ENCODE measurements around the gene DGCR6L.
"Not testable (repeated sequence)": the region's sequence is repeated elsewhere in the genome, so short reads cannot be mapped to it uniquely, and the experiment has no call there.

DGCR6L gene

DNA sequence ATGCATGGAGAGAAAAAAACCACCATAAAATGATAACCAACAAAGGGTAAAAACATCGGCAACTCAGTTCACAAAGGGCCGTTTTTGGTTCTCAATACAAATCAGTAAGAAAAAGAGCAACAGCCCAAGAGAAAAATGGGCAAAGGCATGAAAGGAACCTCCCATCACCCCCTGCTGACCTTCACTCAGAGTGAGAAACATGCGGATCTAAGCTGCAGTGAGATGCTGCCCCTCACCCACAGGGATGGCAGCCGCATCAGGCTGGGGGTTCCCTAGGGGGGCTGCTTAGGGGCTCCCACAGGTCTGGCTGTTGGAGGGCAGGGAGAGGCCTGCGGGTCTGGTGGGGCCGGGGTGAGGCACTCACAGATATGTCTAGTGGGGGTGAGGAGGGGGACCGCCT lies 44.5 kb downstream of the DGCR6L start:
- not testable (repeated sequence) for DNase-seq (ENCODE audit: low spot score)

- DNase-seq (ENCODE audit: low spot score): not testable (repeated sequence)
Observed at GRCh38 chr22:20274374-20274773, 45.5 kb downstream of the DGCR6L start.

GRCh38 chr22:20273758-20274181 lies 46.1 kb downstream of the DGCR6L start:
- no peak for DNase-seq (ENCODE audit: low spot score)

DNA sequence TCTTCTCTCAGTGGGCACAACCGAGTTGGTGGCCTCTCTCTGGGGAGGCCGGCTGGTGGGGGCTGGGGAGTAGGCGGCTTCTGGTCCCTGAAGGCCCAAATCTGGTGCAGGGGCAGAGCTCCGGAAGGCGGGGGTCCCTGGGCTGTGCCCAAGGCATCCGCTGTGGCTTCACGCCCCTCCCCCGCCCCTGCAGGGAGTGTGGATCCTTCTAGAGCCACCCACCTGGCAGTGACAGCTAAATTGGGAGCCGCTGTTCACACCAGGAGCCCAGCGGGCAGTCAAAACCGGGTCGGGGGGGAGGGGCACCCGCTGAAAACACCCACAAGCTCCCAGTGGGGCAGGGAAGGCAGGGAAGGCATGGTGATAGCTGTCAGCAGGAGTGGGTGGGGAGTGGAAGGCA lies 47.2 kb downstream of the DGCR6L start:
- DNase-seq (ENCODE audit: low spot score): no peak

DNA sequence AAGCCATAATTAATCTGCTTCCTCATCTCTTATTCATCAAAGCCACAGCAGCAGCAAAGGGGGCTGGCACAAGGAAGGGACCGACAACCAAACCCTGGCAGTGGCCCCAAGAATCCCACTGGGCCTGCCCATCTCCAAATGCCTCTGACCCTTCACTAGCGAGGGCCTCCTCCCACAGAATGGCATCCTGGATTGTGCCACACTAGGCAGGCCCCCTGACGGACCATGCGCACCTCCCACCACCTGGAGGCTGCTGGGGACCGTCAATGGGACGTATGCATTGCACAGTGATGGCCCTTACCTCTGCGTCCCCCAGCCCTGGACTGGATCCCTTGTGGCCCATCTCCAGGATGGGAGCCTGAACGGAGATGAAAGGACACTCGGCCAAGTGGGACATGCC lies 47.7 kb downstream of the DGCR6L start:
- no peak for DNase-seq (ENCODE audit: low spot score)

- no peak for DNase-seq (ENCODE audit: low spot score)
Observed at GRCh38 chr22:20271114-20271994, 48.5 kb downstream of the DGCR6L start.

DNA sequence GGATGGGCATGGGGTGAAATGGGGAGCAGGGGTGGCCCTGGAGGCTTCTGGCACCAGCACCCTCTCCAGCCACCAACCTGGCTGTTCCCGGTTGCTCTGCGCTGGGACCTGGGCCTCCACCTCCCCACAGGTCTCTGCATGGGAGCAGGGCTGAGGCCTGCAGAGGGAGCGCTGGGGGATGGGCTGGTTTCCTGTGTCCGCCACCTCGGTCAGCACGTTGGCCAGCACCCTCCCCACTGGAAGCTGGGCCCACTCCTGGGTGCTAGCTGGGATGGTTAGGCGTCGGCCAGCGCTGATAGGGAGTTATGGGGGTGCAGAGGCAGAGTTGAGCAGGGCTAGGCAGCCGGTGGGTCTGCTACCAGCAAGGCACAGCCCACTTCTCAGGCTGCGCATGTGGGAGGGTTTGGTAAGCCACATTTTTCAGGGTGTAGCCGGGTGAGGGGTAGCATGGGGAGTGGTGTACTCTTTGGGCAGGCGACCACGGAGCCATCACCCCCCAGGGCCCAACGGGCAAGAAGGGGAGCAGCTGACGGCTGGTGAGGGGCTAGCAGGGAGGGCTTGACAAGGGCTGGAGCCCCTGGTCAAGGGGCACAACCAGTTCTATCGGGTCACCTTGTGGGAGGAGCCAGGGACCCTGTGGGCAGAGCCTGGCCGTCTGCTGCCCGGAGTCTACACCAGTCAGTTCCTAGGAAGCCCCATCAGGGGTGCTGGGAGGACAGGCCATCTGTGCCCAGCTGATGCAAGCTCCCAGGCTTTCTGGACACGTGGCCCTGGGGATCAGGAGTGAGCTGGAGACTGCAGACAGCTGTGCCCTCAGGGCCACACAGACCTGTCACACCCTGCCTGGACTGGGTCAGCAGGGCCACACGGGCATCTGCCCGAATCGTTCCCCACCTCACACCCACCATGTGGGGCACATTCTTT lies 49.4 kb downstream of the DGCR6L start:
- DNase-seq (ENCODE audit: low spot score): not testable (repeated sequence)

- not testable (repeated sequence) for DNase-seq (ENCODE audit: low spot score)
Observed at GRCh38 chr22:20269673-20270072, 50.2 kb downstream of the DGCR6L start.

GRCh38 chr22:20269201-20269600 lies 50.7 kb downstream of the DGCR6L start:
- DNase-seq (ENCODE audit: low spot score): not testable (repeated sequence)

GRCh38 chr22:20268279-20269012 lies 51.4 kb downstream of the DGCR6L start, which contains the start of gene RTN4R:
Gene RTN4R, minus strand, starts transcription at chr22:20268318. Its CDS starts 226 bp downstream, at chr22:20268092.
- peak; percentile 50 for DNase-seq (ENCODE audit: low spot score)

GRCh38 chr22:20267441-20268278 lies 52.2 kb downstream of the DGCR6L start:
- no peak for DNase-seq (ENCODE audit: low spot score)

- not testable (repeated sequence) for DNase-seq (ENCODE audit: low spot score)
Observed at GRCh38 chr22:20266667-20267440, 53.0 kb downstream of the DGCR6L start.

GRCh38 chr22:20265772-20266666 lies 53.8 kb downstream of the DGCR6L start:
- DNase-seq (ENCODE audit: low spot score): not testable (repeated sequence)

DNA sequence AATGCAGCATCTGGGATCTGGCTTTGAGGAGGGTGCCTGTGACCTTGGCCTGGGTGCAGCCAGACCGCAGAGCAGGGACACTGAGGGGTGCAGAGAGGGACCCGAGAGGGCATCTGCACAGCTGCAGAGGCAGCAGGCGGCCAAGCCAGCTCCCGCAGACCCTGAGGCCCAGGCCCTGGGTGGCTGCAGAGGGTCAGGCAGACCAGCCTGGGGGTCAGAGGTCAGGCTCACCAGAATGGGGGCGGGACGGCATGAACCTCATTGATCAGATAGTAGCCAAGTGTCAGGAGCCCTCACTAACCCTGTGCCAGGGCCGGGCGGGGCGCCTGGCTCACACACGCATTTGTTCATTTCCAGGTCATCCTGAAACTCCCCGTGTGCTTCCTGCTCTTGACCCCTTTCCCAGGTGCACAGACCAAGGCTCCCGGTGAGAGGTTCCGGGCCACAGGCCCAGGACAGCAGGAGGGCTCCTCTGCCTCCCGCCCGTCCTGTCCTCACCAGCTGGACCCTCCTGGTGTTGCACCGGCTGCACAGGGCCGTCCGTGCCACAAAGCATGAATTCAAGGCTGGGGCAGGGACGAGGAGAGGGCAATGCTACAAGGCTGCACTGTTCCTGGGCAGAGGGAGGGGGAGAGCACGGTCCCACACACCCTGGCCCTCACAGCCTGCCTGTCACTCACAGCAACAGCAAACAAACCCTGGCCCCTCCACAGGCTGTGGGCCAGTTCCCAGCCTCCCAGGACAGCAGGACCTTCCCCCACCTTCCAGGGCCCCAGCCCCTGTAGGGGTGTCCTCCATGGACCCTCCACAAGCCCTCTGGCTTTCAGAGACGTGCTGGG lies 55.0 kb downstream of the DGCR6L start:
- DNase-seq (ENCODE audit: low spot score): no peak

Measured in CD4-positive, alpha-beta T cell treated with Interleukin-2 at 100 ng/mL for 4 hours (primary cell).